ENCODE data around the gene EXOC8.

Gene EXOC8

DNA sequence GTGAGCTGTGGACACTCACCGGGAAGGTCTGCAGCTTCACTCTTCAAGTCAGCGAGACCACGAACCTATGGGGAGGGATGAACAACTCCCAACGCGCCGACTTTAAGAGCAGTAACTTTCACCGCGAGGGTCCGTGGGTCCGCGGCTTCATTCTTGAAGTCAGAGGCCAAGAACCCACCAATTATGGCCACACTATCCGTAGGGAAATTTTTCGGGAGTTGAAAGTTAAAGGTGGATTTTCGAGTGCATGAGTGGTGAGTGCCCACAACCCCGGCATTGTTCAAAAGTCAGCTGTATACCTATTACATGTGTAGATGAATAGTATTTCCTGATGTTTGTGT is 19.7 kb downstream of the EXOC8 start:
- no peak for DNase-seq (ENCODE audit: low spot score)
- no peak for FAIRE-seq

- DNase-seq (ENCODE audit: low spot score) (no peak), FAIRE-seq (no peak)
Observed at GRCh38 chr1:231317306-231318014, 20.2 kb downstream of the EXOC8 start.

DNA sequence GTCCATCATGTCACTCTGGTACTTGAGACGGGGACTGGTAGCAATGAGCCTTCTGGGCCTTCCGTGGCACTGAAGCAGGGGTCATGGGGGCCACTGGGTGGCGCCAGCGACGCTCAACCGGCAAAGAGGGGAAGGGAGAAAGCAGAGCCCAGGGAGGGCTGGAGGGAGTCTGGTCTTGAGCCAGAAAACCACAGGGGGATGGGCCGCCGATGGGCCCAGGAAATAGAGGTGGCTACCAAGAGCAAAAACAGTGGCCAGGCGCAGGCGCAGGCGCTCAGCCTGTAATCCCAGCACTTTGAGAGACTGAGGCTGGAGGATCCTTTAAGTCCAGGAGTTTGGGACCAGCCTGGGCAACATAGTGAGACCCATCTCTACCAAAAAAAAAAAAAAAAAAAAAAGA is 21.8 kb downstream of the EXOC8 start:
- FAIRE-seq: no peak

DNA sequence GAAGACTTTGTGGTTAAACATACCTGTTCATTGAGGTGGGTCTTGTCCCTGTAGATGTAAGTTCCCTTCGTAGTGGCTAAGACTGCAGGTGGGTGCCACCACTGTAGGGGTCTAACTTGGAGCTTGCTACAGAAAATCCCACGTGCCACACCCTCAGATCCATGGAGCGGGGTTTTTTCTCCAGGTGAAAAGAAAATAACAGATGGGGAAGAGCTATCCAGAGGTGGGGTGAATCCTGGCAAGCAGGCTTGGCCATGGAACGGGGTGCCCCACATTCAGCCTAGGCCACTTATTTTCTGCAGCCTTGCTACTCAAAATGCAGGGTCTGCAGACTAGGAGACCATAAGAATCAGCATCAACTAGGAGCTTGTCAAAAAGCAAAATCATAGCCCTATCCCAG is 24.0 kb downstream of the EXOC8 start:
- no peak for FAIRE-seq
- DNase-seq (ENCODE audit: low spot score): no peak

More for the DNA sequence above, 21.8 kb downstream of the EXOC8 start:
- no peak for DNase-seq (ENCODE audit: low spot score)

- FAIRE-seq: no peak
- no peak for DNase-seq (ENCODE audit: low spot score)
Observed at GRCh38 chr1:231312432-231312788, 25.2 kb downstream of the EXOC8 start.

- DNase-seq (ENCODE audit: low spot score): no peak
- FAIRE-seq: no peak
Observed at GRCh38 chr1:231311720-231312431, 25.8 kb downstream of the EXOC8 start.

DNA sequence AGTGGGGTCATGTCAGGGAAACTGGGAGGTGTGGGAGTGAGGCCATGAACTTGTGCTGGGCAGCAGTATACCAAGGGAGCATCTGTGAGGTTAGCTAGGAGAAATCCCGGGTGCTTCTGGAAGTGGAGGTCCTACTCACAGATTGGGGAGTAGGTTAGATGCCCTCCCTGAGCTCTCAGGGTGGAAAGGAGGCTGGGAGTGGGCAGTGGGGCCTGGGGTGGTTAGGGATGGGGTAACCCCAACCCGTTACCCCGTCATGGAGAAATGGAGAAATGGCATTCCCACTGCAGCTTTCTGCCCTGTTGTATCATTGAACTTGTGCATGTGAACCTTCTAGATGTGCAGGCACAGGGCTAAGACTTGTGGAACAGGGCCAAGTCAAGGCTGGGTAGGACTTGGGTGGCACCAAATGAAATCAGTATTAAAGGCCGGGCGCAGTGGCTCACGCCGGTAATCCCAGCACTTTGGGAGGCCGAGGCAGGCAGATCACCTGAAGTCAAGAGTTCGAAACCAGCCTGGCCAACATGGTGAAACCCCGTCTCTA is 27.2 kb downstream of the EXOC8 start:
- FAIRE-seq: no peak
- no peak for DNase-seq (ENCODE audit: low spot score)

- FAIRE-seq (no peak), DNase-seq (ENCODE audit: low spot score) (no peak)
Observed at GRCh38 chr1:231301990-231302389, 35.7 kb downstream of the EXOC8 start.

DNA sequence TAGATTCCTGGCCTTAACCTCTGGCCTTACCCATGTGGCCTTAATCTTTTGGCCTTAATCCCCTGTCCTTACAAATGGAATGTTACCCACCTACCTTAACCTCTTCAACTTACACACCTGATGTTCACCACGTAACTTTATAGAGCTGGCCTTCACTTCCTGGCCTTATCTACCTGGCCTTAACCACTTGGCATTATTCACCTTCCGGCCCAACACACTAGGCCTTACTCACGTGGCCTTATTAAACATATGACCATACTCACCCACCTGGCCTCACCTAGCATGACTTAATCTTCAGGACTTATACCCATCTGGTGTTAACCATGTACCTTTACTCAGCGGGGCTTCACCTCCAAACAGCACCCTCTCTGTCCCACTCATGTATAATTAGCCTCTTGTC is 41.7 kb downstream of the EXOC8 start:
- no peak for DNase-seq (ENCODE audit: low spot score)
- no peak for FAIRE-seq

- FAIRE-seq: no peak
- no peak for DNase-seq (ENCODE audit: low spot score)
Observed at GRCh38 chr1:231286603-231287002, 51.0 kb downstream of the EXOC8 start.

GRCh38 chr1:231284441-231284840 is 53.2 kb downstream of the EXOC8 start:
- DNase-seq (ENCODE audit: low spot score) (no peak), FAIRE-seq (no peak)
